ENCODE measurements around the gene ZNF22.
"Not testable (repeated sequence)": the region's sequence is repeated elsewhere in the genome, so short reads cannot be mapped to it uniquely, and the experiment has no call there.

The ZNF22 gene

DNA sequence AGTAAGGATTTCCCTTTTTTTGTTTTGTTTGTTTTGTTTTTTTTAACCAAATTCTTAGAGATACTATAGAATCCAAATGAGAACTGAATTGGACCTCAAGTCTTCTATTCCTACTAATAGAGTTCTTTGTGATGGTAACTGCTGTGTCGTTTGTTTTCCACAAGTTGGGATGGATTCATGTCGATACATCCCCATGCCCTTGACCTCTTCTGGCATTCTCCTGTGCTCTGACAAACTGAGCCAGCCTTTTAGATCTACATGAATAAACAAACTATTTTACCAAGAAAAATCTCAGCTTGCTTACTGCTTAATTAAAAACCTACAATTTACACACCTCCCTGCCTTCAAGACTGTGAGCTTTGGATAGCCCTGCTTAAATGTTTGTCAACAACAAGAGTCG, 3.9 kb downstream of the ZNF22 start:
- in situ Hi-C loops (cut with MboI; ENCODE audit: low sequenced_read_pairs) = no loop called here

DNA sequence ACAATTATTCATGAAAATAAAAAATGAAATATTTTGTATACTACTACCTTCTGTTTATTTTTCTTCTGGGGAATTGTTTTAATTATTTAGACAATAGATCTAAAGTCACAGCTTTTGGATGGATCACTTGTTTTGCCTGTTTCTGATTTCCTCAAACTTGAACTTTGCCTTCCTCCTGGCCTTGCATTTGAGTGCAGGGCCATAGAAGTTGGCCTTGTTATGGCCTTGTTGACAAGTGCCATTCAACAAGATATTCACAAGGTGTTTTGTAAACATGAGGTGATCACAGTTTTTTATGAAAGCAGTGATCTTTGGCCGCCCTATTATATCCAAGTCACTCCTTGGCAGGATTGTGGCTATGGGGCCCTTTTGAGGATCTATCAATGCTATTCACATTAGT, 4.6 kb downstream of the ZNF22 start:
- in situ Hi-C loops (cut with MboI; ENCODE audit: low sequenced_read_pairs) = no loop called here

DNA sequence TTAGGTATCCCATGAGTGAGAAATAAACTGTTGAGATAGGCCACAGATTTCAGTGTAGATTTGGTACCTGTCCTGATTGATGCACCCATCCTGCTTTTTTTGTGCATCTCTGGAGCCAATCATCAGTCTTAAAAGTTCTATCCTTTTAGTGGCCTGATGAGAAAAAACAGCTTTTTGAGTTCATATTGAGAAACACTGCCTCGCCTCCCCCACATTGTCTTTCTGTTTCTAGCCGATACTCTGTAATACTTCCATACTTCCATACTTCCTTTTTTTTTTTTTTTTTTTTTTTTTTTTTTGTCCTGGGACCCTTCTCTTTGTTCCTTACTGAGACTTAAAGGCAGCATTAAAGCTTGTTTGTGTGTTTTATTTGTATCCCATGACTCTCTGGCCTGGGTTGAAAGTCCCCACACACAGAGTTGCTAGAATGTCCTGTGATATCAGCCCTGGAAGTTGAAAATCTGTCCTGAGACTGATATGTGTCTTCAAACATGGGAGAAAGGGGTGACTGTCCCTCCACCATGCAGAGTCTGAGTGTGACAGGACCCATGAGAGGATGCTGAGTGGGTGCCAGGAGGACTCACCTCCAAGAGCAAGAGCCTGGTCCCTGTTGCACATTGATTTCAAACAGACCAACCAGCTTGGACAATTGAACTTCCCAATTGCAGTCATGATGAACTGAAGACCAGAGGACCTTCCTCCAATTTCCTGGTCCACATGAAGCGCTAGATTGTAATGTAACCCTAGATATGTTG, 5.7 kb downstream of the ZNF22 start:
- in situ Hi-C loops (cut with MboI; ENCODE audit: low sequenced_read_pairs) = no loop called here

DNA sequence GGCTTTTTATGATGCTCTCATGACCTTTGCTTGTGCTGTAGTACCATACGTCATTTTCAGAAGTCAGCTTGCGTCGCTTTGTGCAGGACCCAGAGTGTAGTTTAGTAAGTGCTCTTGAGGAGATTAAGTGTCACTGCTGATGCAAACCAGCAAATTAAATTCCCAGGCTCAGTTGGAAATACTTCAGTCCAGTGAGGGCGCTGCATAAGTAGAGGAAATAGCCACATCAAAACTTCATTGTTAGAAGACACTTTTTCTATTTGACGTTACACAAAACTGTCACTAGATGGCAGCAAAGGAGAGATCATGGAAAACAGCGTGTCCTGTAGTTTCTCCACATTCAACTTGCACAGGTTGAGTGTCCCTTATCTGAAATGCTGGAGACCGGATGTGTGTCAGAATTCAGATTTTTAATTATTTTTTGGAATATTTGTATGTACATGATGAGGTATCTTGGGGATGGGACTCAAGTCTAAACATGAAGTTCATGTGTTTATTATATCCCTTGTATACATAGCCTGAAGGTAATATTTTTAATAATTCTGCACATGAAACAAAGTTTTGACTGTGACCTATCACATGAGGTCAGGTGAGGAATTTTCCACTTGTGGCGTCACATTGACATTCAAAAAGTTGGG, 7.9 kb downstream of the ZNF22 start:
- in situ Hi-C loops (cut with MboI; ENCODE audit: low sequenced_read_pairs) = no loop called here

DNA sequence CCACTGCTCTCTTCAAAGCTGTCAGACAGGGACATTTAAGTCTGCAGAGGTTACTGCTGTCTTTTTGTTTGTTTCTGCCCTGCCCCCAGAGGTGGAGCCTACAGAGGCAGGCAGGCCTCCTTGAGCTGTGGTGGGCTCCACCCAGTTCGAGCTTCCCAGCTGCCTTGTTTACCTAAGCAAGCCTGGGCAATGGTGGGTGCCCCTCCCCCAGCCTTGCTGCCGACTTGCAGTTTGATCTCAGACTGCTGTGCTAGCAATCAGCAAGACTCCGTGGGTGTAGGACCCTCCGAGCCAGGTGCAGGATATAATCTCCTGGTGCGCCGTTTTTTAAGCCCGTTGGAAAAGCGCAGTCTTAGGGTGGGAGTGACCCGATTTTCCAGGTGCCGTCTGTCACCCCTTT, 13.8 kb downstream of the ZNF22 start:
- in situ Hi-C loops (cut with MboI; ENCODE audit: low sequenced_read_pairs) = not testable (repeated sequence)

DNA sequence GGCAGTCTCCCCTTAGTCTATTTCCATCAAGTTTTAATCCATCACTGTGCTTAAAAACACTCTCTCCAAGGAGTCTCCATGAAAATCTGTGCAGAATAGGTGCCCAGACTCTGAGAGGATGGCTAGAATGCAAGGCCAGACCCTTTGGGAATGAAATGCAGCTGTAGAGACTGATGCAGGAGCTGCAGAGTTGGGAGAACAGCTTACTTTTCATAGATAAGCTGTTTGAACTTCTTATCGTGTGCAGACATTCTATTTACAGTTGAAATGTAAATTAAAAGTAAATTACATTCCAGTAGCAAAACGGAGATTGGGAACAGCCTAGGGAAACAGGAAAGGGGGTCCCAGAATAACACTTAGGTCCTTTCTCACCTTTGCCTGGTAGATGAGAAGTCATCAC, 14.9 kb downstream of the ZNF22 start:
- in situ Hi-C loops (cut with MboI; ENCODE audit: low sequenced_read_pairs) = no loop called here

DNA sequence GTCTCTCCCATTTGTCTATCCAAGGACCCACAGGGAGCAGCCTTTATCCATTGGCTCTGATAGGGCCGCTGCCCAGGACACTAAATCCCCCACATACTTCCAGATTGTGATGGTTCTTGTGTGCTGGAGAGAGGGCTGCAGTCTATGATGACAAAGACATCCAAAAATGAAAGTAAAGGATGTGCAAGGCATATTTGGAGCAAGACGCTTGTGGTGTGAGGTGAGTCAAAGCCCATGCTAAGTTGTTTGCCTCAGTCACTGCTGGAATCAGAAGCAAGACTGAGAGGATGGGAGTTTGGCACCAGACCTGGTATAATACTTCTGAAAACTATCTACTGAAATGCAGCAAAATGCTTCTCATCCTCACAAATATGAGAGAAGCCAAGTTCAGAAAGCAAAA, 22.7 kb downstream of the ZNF22 start:
- in situ Hi-C loops (cut with MboI; ENCODE audit: low sequenced_read_pairs) = no loop called here

DNA sequence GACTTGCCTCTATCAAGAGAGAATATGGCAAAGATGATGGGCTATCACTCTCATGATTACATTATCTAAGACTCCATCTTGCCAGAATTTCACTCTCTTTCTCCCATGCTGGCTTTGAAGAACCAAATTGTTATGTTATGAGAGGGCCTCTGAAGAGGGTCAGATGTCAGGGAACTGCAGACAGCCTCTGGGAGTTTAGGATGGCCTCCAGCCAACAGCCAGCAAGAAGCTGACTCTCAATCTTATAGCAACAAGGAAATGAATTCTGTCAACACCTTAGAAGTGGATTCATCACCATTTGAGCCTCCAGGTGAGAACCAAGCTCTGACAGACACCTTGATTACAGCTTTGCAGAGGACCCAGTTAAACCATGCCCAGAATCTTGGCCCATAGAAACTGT, 33.6 kb downstream of the ZNF22 start:
- in situ Hi-C loops (cut with MboI; ENCODE audit: low sequenced_read_pairs) = no loop called here

DNA sequence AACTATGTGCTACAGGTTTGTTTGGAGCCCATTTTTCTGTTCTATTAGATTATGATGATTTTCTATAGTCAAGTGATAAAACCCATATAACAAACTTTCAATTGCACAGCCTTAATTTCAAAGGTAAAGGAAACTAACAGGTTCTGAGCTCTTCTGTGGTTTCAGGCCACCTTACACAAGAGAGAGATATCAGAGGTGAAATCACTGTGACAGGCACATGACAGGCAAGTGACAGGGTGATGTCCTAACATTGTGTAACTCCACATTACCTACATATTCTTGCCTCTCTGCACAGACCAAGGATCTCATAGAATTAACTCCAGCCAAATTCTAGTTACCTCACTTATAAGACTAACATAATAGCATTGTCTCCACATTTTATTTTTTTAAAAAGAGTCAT, 35.0 kb downstream of the ZNF22 start:
- in situ Hi-C loops (cut with MboI; ENCODE audit: low sequenced_read_pairs) = no loop called here

DNA sequence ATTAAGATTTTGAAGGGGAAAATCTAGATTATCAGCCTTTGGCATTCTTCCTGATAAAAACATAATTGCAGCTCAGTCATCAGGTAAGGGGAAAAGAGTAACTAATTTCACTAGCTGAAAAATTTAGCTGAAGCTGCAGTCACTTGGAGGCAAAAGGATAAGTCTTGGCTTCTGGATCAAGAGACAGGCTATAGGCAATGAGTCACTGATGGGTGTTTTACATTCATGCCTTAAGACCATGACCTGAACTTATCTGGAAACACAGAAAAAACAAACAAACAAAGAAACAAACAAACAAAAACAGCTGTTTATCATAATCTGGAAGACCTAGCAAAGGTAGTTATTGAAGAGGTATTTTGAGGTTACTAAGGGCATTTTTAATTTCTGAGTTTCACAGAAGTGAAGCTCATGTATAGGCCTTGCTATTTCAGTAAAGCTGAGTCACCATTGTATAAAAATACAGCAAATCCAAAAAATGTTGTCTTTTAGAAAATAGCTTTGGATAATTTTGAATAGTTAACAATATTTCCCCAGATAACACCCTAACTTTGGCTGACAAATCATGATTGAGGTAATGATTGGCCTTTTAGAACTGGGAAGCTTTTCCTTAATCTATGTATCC, 40.3 kb downstream of the ZNF22 start:
- in situ Hi-C loops (cut with MboI; ENCODE audit: low sequenced_read_pairs) = no loop called here

DNA sequence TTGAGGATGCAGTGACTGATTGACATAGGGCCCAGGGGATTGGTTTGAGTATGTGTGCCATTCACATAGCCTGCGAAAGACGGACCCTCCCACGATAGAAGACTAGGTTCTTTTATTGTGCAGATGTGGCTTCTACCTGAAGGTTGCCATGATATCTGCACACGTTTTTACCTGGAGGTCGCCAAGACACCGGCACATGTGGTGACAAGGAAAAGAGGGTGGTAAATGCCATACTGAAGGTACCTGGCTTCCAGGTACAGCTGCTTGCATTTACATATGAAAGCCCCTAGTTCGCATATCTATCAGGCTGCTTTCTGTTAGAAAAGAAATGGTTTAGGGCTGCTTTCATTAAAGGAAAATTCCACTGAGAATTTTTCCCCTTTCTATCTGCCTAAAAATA, 43.6 kb downstream of the ZNF22 start:
- in situ Hi-C loops (cut with MboI; ENCODE audit: low sequenced_read_pairs) = no loop called here

DNA sequence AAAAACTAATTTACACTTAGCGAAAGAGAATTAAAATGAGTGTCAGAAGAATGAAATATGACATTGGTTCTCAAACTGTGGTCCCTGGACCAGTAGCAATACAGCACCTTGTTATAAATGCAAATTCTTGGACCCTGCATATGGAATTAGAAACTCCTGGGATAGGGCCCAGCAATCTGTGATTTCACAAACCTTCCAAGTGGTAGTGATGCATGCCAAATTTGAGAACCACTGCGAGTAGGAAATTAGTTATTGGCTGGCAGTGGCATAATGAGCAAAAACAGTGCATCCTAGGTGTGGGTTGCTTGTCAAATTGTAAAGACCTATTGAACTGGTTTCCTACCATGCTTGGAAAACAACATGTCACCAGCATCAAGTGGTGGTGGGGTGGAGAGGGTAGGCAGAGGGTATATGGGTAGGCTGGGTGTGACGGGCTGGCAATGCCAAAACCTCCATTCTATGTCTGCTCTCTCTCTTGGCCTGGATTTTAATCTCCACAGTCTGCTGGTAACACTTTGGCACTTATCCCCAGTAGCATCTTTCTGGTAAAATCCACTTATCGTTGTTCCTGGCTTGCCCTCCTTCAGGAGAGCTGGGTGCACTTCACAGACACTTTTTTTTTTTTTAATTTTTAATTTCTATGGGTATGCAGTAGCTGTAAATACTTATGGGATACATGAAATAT, 50.0 kb downstream of the ZNF22 start:
- in situ Hi-C loops (cut with MboI; ENCODE audit: low sequenced_read_pairs) = no loop called here

DNA sequence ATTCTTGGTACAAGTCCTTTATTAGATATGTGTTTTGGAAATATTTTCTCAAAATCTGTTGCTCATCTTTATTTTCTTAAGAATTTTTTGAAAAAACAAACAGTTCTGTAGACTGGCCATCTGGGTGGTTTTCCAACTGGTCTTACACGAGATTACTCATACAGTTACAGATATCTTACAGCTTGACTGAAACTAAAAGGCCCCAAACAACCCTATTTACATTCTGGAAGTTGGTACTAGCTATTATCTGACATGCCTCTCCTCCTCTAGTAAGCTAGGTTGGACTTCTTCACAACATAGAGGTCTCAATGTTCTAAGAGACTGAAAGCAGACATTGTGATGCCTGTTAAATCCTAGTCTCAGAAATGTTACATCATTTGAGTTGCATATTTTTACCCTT, 52.0 kb downstream of the ZNF22 start:
- in situ Hi-C loops (cut with MboI; ENCODE audit: low sequenced_read_pairs) = no loop called here

DNA sequence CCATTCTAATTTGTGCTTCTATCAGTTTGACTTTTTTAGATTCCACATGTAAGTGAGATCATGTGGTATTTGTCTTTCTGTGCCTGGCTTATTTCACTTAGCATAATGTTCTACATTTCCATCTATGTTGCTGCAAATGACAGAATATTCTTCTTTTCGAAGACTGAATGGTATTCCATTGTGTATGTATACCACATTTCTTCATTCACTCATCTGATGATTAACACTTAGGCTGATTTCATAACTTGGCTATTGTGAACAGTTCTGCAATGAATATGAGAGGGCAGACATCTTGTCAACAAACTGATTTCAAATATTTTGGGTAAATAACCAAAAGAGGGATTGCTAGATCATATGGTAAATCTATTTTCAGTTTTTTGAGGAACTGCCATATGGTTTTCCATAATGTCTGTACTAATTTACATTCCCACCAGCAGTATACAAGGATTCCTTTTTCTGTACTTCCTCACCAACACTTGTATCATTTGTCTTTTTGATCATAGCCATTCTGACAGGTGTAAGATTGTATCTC, 52.9 kb downstream of the ZNF22 start:
- in situ Hi-C loops (cut with MboI; ENCODE audit: low sequenced_read_pairs) = no loop called here
